Lower lobe of right lung (tissue), 2 donors: ENCODE results near the gene TMEM229B. TPM values are rescaled to one million over a fixed set of nuclear protein-coding genes. Genes with fewer than 3 reads are reported as not detected.

Experiments
- ATAC-seq, 2 donors: fragments of 200-7000 bp; cut with Tn5 transposase; one replicate each; pipeline ENCODE4 v1.9.1; 2020 to 2022; ENCODE audit warnings: mild to moderate bottlenecking in 2 of 2, moderate library complexity in 2 of 2
- DNase-seq: peaks from one replicate; pipeline ENCODE4 v3.0.0-alpha.2; 2020
- H3K27ac ChIP-seq: fragments of 200-600 bp; one replicate; pipeline ENCODE4 v1.8.0; 2022
- H3K27me3 ChIP-seq: fragments of 200-600 bp; one replicate; pipeline ENCODE4 v1.8.0; 2022; ENCODE audit warnings: low read depth
- H3K36me3 ChIP-seq: fragments of 200-600 bp; one replicate; pipeline ENCODE4 v1.8.0; 2022; ENCODE audit warnings: mild to moderate bottlenecking
- H3K4me1 ChIP-seq: fragments of 200-600 bp; one replicate; pipeline ENCODE4 v1.8.0; 2022
- H3K4me3 ChIP-seq: fragments of 200-600 bp; one replicate; pipeline ENCODE4 v1.8.0; 2022; ENCODE audit warnings: mild to moderate bottlenecking
- H3K9me3 ChIP-seq: fragments of 200-600 bp; one replicate; pipeline ENCODE4 v1.8.0; 2022
- intact Hi-C: fragments of 100-400 bp; cut with DNase I; formaldehyde crosslinking; loops from one replicate; pipeline ENCODE4 v1.11.0; 2022
- total RNA-seq: library from RNA; stranded (reverse); fragmentation: NEBNext Ultra II Directional; extraction: Animal tissue kit (Norgen Biotek cat#: 25700); gene quantifications from one replicate; pipeline ENCODE4 v1.2.1, GENCODE V29; 2021
- TF ChIP-seq, protein P1 (sequence below): fragments of 200-600 bp; IDR thresholded peaks from one replicate; pipeline ENCODE4 v1.8.0; 2022; ENCODE audit warnings: antibody characterized with exemption, mild to moderate bottlenecking
- donor health status: DM: no; HTN: yes; CAD: no; lungs with severe emphysema.

TMEM229B gene
- total RNA-seq, 1 donor from 2014 or later: 6.4 TPM

DNA sequence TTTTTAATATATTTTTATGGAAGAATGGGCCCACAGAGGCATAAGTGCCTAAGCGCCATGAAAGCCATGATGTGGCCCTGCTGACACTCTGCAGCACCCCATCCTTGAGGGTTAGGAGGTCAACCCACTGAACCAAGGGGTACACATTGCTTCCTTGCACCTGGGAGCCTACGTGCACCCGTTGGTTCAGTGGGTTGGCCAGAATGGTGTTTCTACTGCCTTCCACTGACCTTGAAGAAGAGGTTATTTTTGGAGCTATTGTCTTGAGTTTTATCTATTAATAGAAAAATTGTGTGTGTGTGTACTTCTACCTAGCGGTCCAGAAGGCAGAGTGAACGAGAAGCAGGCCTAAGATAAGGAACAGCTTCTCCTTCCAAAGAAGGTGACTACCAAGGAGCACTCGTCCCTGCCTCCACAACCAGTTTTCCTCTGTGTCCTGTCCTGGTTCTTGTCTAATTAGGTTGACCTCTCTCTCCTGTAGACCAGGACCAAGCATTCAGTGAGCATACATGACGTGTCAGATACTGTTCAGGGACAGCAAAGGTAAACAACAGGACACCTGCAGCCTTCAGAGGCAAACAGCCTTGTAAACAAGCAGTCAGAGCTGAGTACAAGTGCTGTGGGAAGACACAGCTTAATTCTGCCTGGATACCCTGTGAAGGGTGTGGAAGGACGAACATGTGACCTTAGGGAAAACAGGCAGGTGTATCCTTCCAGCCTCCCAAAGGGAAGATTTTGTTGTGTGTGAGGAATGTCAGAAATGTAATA lies 46.2 kb downstream of the TMEM229B start:
- no peak for ATAC-seq
- Histone ChIP-seq H3K36me3 (no peaks in the 10 kb centered on the region), H3K4me1 (no peaks in the 10 kb centered on the region), H3K4me3 (no peak overlapping the region), H3K27me3 (peaks cover 6% of the 10 kb centered on the region), H3K27ac (no peak overlapping the region), H3K9me3 (no peaks in the 10 kb centered on the region)
- intact Hi-C loops: no loop called here
- DNase-seq: no peak
- TF ChIP-seq, protein P1, sequence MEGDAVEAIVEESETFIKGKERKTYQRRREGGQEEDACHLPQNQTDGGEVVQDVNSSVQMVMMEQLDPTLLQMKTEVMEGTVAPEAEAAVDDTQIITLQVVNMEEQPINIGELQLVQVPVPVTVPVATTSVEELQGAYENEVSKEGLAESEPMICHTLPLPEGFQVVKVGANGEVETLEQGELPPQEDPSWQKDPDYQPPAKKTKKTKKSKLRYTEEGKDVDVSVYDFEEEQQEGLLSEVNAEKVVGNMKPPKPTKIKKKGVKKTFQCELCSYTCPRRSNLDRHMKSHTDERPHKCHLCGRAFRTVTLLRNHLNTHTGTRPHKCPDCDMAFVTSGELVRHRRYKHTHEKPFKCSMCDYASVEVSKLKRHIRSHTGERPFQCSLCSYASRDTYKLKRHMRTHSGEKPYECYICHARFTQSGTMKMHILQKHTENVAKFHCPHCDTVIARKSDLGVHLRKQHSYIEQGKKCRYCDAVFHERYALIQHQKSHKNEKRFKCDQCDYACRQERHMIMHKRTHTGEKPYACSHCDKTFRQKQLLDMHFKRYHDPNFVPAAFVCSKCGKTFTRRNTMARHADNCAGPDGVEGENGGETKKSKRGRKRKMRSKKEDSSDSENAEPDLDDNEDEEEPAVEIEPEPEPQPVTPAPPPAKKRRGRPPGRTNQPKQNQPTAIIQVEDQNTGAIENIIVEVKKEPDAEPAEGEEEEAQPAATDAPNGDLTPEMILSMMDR: no peak

DNA sequence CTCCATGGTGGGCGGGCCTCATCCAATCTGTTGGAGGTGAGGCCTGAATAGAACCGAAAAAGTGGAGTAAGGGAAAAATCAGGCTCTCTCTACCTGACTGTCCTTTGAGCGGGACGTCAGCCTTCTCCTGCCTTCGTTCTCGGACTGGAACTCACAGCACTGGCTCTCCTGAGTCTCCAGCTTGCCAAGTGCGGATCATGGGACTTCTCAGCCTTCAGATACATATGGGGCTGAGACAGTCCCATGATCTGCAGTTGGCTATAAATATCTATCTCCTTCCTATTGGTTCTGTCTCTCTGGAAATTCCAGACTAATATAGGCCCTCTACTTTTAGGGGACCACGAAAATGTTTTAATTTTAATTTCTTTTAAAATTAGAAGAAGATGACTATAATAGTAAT lies 46.8 kb downstream of the TMEM229B start:
- DNase-seq: no peak
- TF ChIP-seq, protein P1: no peak
- Histone ChIP-seq H3K4me3 (no peak overlapping the region), H3K36me3 (no peaks in the 10 kb centered on the region), H3K27me3 (peaks cover 6% of the 10 kb centered on the region), H3K27ac (no peak overlapping the region), H3K4me1 (no peaks in the 10 kb centered on the region), H3K9me3 (no peaks in the 10 kb centered on the region)
- no peak for ATAC-seq
- intact Hi-C loops: no loop called here

DNA sequence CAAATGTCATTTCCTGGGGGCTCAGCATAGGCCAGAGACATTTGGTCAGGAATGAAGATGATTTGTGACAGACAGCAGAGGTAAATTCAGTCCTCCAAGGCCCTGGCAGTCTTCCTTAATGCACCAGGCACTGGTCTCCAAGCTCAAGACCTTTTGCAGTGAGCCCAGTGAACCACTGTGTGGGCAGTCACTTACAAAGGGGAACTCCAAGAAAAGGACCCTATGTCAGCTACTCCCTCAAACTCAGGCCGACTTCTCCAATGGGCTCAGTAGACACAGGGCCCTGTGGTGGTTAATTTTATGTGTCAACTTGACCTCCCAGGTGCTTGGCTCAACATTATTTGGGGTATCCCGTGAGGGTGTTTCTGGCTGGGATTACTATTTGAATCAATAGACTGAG lies 47.3 kb downstream of the TMEM229B start:
- H3K27me3 ChIP-seq: peaks cover 6% of the 10 kb centered on the region
- ATAC-seq (no peak), DNase-seq (no peak)
- H3K4me3 ChIP-seq: no peak overlapping the region
- H3K27ac ChIP-seq: no peak overlapping the region
- intact Hi-C loops: no loop called here
- no peaks in the 10 kb centered on the region for H3K36me3 ChIP-seq
- no peaks in the 10 kb centered on the region for H3K4me1 ChIP-seq
- no peaks in the 10 kb centered on the region for H3K9me3 ChIP-seq
- TF ChIP-seq, protein P1: no peak

DNA sequence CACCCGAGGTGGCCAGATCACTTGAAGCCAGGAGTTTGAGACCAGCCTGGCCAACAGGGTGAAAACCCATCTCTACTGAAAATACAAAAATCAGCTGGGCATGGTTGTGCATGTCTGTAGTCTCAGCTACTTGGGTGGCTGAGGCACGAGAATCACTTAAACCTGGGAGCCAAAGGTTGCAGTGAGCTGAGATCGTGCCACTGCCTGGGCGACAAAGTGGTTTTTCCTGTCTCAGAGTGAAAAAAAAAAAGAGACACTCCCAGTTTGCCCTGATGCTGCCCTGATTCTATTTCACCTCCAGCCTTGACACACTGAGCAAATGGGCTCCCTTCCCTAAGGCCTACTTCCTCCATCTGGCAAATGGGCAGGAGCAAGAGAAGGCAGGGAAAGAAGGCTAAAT lies 48.0 kb downstream of the TMEM229B start:
- DNase-seq (no peak), ATAC-seq (no peak)

DNA sequence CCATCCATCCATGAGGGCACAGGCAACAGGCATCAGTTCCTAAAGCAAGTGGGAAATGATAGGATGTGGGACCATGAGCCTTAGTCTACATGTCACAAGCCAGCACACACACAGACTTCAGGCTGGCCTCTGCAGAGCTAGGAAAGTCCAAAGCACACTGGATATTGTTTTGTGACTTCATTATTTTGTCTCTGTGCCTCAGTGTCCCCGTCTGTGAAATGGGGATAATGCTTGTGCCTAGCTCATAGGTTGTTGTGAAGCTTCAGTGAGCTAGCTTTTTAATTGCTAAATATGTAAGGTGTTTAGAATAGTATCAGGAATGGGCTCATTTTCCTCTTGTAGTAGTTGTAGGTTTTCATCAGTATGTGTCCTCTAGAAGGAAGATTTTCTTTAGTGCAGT lies 49.6 kb downstream of the TMEM229B start:
- no peak overlapping the region for H3K4me3 ChIP-seq
- no peaks in the 10 kb centered on the region for H3K9me3 ChIP-seq
- ATAC-seq (no peak), DNase-seq (no peak)
- no peak overlapping the region for H3K27ac ChIP-seq
- TF ChIP-seq, protein P1: no peak
- H3K27me3 ChIP-seq: peaks cover 6% of the 10 kb centered on the region
- H3K36me3 ChIP-seq: no peaks in the 10 kb centered on the region
- no peaks in the 10 kb centered on the region for H3K4me1 ChIP-seq
- intact Hi-C loops: no loop called here

More for the DNA sequence above, 48.0 kb downstream of the TMEM229B start:
- H3K36me3 ChIP-seq: no peaks in the 10 kb centered on the region
- intact Hi-C loops: no loop called here
- H3K9me3 ChIP-seq: no peaks in the 10 kb centered on the region
- no peaks in the 10 kb centered on the region for H3K4me1 ChIP-seq
- TF ChIP-seq, protein P1: no peak
- no peak overlapping the region for H3K4me3 ChIP-seq
- peaks cover 6% of the 10 kb centered on the region for H3K27me3 ChIP-seq
- no peak overlapping the region for H3K27ac ChIP-seq
